Measurements from ENCODE around the gene ASB3. TPM values are rescaled to one million over a fixed set of nuclear protein-coding genes. Genes with fewer than 3 reads are reported as not detected.

The ASB3 gene
- total and polyA plus RNA-seq, 4 donors, result 2.7 to 13.6 (median 8.7) TPM

DNA sequence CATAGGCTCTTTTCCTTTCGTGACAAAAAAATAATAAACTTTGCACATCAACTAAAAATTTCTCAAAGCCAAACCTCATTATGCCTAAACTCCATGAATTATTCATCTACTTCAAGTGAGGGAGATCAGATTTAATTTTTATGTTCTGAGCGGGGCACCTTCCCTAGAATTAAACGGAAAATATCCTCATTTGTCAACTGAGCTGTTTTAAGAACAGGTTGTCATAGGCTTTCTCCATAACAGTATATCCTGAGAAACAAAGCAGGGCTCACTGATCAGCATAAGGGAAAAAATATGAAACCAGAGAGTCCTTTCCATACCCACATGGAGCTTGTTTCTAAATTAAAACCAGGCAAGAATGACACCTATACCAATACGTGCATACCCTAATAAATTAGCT lies 150.6 kb downstream of the ASB3 start:
- no peaks in the 10 kb centered on the region for H3K4me1 ChIP-seq (ENCODE audit: control insufficient read depth in 4 of 4, insufficient read depth in 4 of 4, low read length in 3 of 4)
- no peaks in the 10 kb centered on the region for H3K36me3 ChIP-seq (ENCODE audit: control insufficient read depth in 4 of 4, insufficient read depth in 3 of 4, low read depth in 1 of 4, low read length in 3 of 4)
- H3K9me3 ChIP-seq (ENCODE audit: control insufficient read depth in 4 of 4, low read length in 3 of 4), result peaks cover 0 to 2% (median 0%) of the 10 kb centered on the region in 4 donors
- no peak overlapping the region for H3K9ac ChIP-seq (ENCODE audit: low read depth in 1 of 2, low read length in 2 of 2)
- TF ChIP-seq HNF4G (IDR thresholded peaks at IDR 0.05) (no peak), FOXA1 (IDR thresholded peaks at IDR 0.05) (no peak), HNF4A (conservative IDR thresholded peaks at IDR 0.05) (no peak), ATF3 (IDR thresholded peaks at IDR 0.05) (no peak), NR2F2 (IDR thresholded peaks at IDR 0.05) (no peak), RAD21 (IDR thresholded peaks at IDR 0.05) (no peak), FOXA2 (IDR thresholded peaks at IDR 0.05) (no peak), YY1 (IDR thresholded peaks at IDR 0.05) (no peak)
- TF ChIP-seq, protein P1, sequence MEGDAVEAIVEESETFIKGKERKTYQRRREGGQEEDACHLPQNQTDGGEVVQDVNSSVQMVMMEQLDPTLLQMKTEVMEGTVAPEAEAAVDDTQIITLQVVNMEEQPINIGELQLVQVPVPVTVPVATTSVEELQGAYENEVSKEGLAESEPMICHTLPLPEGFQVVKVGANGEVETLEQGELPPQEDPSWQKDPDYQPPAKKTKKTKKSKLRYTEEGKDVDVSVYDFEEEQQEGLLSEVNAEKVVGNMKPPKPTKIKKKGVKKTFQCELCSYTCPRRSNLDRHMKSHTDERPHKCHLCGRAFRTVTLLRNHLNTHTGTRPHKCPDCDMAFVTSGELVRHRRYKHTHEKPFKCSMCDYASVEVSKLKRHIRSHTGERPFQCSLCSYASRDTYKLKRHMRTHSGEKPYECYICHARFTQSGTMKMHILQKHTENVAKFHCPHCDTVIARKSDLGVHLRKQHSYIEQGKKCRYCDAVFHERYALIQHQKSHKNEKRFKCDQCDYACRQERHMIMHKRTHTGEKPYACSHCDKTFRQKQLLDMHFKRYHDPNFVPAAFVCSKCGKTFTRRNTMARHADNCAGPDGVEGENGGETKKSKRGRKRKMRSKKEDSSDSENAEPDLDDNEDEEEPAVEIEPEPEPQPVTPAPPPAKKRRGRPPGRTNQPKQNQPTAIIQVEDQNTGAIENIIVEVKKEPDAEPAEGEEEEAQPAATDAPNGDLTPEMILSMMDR (IDR thresholded peaks at IDR 0.05; ENCODE audit: low read depth, low read length, missing input control), result no peak
- TF ChIP-seq, protein P2, sequence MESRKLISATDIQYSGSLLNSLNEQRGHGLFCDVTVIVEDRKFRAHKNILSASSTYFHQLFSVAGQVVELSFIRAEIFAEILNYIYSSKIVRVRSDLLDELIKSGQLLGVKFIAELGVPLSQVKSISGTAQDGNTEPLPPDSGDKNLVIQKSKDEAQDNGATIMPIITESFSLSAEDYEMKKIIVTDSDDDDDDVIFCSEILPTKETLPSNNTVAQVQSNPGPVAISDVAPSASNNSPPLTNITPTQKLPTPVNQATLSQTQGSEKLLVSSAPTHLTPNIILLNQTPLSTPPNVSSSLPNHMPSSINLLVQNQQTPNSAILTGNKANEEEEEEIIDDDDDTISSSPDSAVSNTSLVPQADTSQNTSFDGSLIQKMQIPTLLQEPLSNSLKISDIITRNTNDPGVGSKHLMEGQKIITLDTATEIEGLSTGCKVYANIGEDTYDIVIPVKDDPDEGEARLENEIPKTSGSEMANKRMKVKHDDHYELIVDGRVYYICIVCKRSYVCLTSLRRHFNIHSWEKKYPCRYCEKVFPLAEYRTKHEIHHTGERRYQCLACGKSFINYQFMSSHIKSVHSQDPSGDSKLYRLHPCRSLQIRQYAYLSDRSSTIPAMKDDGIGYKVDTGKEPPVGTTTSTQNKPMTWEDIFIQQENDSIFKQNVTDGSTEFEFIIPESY (IDR thresholded peaks at IDR 0.05), result no peak
- H3K27me3 ChIP-seq (ENCODE audit: control insufficient read depth in 4 of 4, insufficient read depth in 4 of 4, low read length in 3 of 4), result no peaks in the 10 kb centered on the region
- H3K4me3 ChIP-seq (ENCODE audit: low read depth in 1 of 3, low read length in 3 of 3), result no peak overlapping the region
- DNase-seq (ENCODE audit: low spot score), result no peak
- 93% methylated on average over 4 of the region's 4 CpGs for WGBS
- no peak overlapping the region for H3K27ac ChIP-seq (ENCODE audit: low read depth in 1 of 2, low read length in 2 of 2)

DNA sequence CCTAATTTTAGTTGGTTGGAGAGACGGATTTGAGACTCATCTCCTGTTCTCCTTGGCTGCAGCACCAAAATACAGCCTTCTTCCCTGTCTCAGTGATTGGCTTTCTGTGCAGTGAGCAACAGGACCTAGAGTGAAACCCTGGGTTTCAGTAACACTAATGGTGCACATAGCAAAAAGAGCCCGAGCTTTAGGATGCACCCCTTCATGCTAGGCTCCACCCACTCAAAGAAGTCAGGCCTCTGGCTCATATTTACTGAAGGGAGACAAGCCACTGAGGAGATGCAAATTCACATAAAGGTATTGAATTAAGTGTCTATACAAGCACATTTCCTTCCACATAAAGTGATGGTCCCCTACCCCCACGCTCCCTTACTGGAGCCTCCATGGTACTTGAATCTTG lies 151.1 kb downstream of the ASB3 start:
- peaks cover 0 to 2% (median 0%) of the 10 kb centered on the region in 4 donors for H3K9me3 ChIP-seq (ENCODE audit: control insufficient read depth in 4 of 4, low read length in 3 of 4)
- TF ChIP-seq TAF1 (conservative IDR thresholded peaks at IDR 0.05) (no peak), FOXA2 (IDR thresholded peaks at IDR 0.05) (no peak), YY1 (IDR thresholded peaks at IDR 0.05) (no peak), HNF4G (IDR thresholded peaks at IDR 0.05) (no peak), EGR1 (IDR thresholded peaks at IDR 0.05; ENCODE audit: low read depth in 2 of 2) (no peak), SP1 (IDR thresholded peaks at IDR 0.05) (no peak), RAD21 (IDR thresholded peaks at IDR 0.05) (no peak), ATF3 (IDR thresholded peaks at IDR 0.05) (no peak), RXRA (IDR thresholded peaks at IDR 0.05) (no peak)
- TF ChIP-seq, protein P3, sequence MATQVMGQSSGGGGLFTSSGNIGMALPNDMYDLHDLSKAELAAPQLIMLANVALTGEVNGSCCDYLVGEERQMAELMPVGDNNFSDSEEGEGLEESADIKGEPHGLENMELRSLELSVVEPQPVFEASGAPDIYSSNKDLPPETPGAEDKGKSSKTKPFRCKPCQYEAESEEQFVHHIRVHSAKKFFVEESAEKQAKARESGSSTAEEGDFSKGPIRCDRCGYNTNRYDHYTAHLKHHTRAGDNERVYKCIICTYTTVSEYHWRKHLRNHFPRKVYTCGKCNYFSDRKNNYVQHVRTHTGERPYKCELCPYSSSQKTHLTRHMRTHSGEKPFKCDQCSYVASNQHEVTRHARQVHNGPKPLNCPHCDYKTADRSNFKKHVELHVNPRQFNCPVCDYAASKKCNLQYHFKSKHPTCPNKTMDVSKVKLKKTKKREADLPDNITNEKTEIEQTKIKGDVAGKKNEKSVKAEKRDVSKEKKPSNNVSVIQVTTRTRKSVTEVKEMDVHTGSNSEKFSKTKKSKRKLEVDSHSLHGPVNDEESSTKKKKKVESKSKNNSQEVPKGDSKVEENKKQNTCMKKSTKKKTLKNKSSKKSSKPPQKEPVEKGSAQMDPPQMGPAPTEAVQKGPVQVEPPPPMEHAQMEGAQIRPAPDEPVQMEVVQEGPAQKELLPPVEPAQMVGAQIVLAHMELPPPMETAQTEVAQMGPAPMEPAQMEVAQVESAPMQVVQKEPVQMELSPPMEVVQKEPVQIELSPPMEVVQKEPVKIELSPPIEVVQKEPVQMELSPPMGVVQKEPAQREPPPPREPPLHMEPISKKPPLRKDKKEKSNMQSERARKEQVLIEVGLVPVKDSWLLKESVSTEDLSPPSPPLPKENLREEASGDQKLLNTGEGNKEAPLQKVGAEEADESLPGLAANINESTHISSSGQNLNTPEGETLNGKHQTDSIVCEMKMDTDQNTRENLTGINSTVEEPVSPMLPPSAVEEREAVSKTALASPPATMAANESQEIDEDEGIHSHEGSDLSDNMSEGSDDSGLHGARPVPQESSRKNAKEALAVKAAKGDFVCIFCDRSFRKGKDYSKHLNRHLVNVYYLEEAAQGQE (IDR thresholded peaks at IDR 0.05), result no peak
- TF ChIP-seq, protein P2 (IDR thresholded peaks at IDR 0.05), result no peak
- H3K9ac ChIP-seq (ENCODE audit: low read depth in 1 of 2, low read length in 2 of 2), result no peak overlapping the region
- H3K36me3 ChIP-seq (ENCODE audit: control insufficient read depth in 4 of 4, insufficient read depth in 3 of 4, low read depth in 1 of 4, low read length in 3 of 4), result no peaks in the 10 kb centered on the region
- no peaks in the 10 kb centered on the region for H3K4me1 ChIP-seq (ENCODE audit: control insufficient read depth in 4 of 4, insufficient read depth in 4 of 4, low read length in 3 of 4)
- 83% methylated on average over 3 of the region's 3 CpGs for WGBS
- DNase-seq (ENCODE audit: low spot score), result no peak
- no peaks in the 10 kb centered on the region for H3K27me3 ChIP-seq (ENCODE audit: control insufficient read depth in 4 of 4, insufficient read depth in 4 of 4, low read length in 3 of 4)
- H3K4me3 ChIP-seq (ENCODE audit: low read depth in 1 of 3, low read length in 3 of 3), result no peak overlapping the region
- no peak overlapping the region for H3K27ac ChIP-seq (ENCODE audit: low read depth in 1 of 2, low read length in 2 of 2)
